GM18951 (cell line): ENCODE results near the gene TCHHL1.
A peak's percentile ranks its signal among the peaks of the same experiment; 100 is the strongest.

Experiments
- POLR2A ChIP-seq: IDR thresholded peaks from 4 replicates; pipeline ENCODE4 v1.6.1; 2011; ENCODE audit warnings: mild to moderate bottlenecking; ENCODE audit not compliant: insufficient read length, insufficient read depth; ENCODE audit errors: extremely low read depth
- in situ Hi-C: fragments of 300-500 bp; cut with MboI; formaldehyde crosslinking; loops from one replicate; pipeline ENCODE4 v1.12.0; 2022; ENCODE audit warnings: low sequenced_read_pairs, mixed read lengths, inconsistent platforms; ENCODE audit not compliant: unreplicated experiment

Gene TCHHL1

GRCh38 chr1:152038871-152039270, 50.0 kb downstream of the TCHHL1 start:
- in situ Hi-C loops = no loop called here
- no peak for TF ChIP-seq POLR2A

- in situ Hi-C loops = no loop called here
These were observed 52.3 kb downstream of the TCHHL1 start, which contains the start of gene S100A11 for GRCh38 chr1:152036267-152037216. S100A11 (minus strand) TSS chr1:152037004; CDS start chr1:152036915, 89 bp downstream.

GRCh38 chr1:152035539-152036266, 53.2 kb downstream of the TCHHL1 start:
- in situ Hi-C loops = no loop called here
- no peak for TF ChIP-seq POLR2A

More at GRCh38 chr1:152036267-152037216, 52.3 kb downstream of the TCHHL1 start, which contains the start of gene S100A11:
- peak; percentile 64 for TF ChIP-seq POLR2A

GRCh38 chr1:152034654-152035538, 54.0 kb downstream of the TCHHL1 start:
- in situ Hi-C loops = no loop called here
- no peak for TF ChIP-seq POLR2A

- TF ChIP-seq POLR2A = no peak
- in situ Hi-C loops = no loop called here
These were observed 54.6 kb downstream of the TCHHL1 start for GRCh38 chr1:152034324-152034653.
